Neural progenitor cell (in vitro differentiated cells): ENCODE data around the gene GIGYF2. TPM values are rescaled to one million over a fixed set of nuclear protein-coding genes. Genes with fewer than 3 reads are reported as not detected.

ENCODE experiments used
- DNase-seq: peaks from one replicate; pipeline ENCODE4 v3.0.0-alpha.2; 2016; ENCODE audit warnings: low spot score
- H2AFZ ChIP-seq: fragments of 200-600 bp; sonication (generic); replicated peaks from 2 replicates; pipeline ENCODE4 v1.6.1; 2016; ENCODE audit warnings: antibody characterized with exemption
- H3F3A ChIP-seq: fragments of 200-600 bp; sonication (generic); 2 replicates; pipeline ENCODE4 v1.6.1; 2016; ENCODE audit warnings: antibody characterized with exemption, low read depth
- H3K27ac ChIP-seq: fragments of 200-600 bp; sonication (generic); 2 replicates; pipeline ENCODE4 v1.5.1; 2016; ENCODE audit warnings: mild to moderate bottlenecking
- H3K27me3 ChIP-seq: fragments of 200-600 bp; sonication (generic); 2 replicates; pipeline ENCODE4 v1.6.1; 2016; ENCODE audit warnings: mild to moderate bottlenecking, moderate library complexity
- H3K36me3 ChIP-seq: fragments of 200-600 bp; sonication (generic); 2 replicates; pipeline ENCODE4 v1.5.1; 2016
- H3K4me1 ChIP-seq: fragments of 200-600 bp; sonication (generic); 2 replicates; pipeline ENCODE4 v1.6.1; 2016; ENCODE audit warnings: mixed run types
- H3K4me2 ChIP-seq: fragments of 200-600 bp; sonication (generic); 2 replicates; pipeline ENCODE4 v1.6.1; 2016
- H3K4me3 ChIP-seq: fragments of 200-600 bp; sonication (generic); 2 replicates; pipeline ENCODE4 v1.5.1; 2016
- H3K79me2 ChIP-seq: fragments of 200-600 bp; sonication (generic); 2 replicates; pipeline ENCODE4 v1.6.1; 2016; ENCODE audit warnings: low read depth
- H3K9ac ChIP-seq: fragments of 200-600 bp; sonication (generic); 2 replicates; pipeline ENCODE4 v1.6.1; 2016
- H3K9me3 ChIP-seq: fragments of 200-600 bp; sonication (generic); 2 replicates; pipeline ENCODE4 v1.5.1; 2016; ENCODE audit warnings: low read depth
- H4K20me1 ChIP-seq: fragments of 200-600 bp; sonication (generic); 2 replicates; pipeline ENCODE4 v1.6.1; 2016; ENCODE audit warnings: low read depth
- H3K27ac Mint-ChIP-seq: 3 replicates; pipeline ENCODE4 v1.8.0; 2021; ENCODE audit warnings: mixed read lengths
- H3K27me3 Mint-ChIP-seq: 2 replicates; pipeline ENCODE4 v1.8.0; 2022; ENCODE audit warnings: low read depth, mild to moderate bottlenecking, inconsistent platforms, moderate library complexity, mixed read lengths; ENCODE audit not compliant: insufficient read depth
- H3K36me3 Mint-ChIP-seq: 3 replicates; pipeline ENCODE4 v1.8.0; 2021; ENCODE audit warnings: mixed read lengths
- H3K4me1 Mint-ChIP-seq: 3 replicates; pipeline ENCODE4 v1.8.0; 2021; ENCODE audit warnings: mixed read lengths
- H3K4me3 Mint-ChIP-seq: 3 replicates; pipeline ENCODE4 v1.8.0; 2021; ENCODE audit warnings: mild to moderate bottlenecking, moderate library complexity, mixed read lengths
- H3K9me3 Mint-ChIP-seq: 3 replicates; pipeline ENCODE4 v1.8.0; 2020; ENCODE audit warnings: mixed read lengths
- EZH2 ChIP-seq: fragments of 200-600 bp; sonication (generic); IDR thresholded peaks from 2 replicates; pipeline ENCODE4 v1.6.1; 2017; ENCODE audit warnings: antibody characterized with exemption, mild to moderate bottlenecking, moderate library complexity
- EZH2phosphoT487 ChIP-seq: fragments of 200-600 bp; sonication (generic); IDR thresholded peaks from 2 replicates; pipeline ENCODE4 v1.6.1; 2017; ENCODE audit warnings: antibody characterized with exemption
- total RNA-seq: library from RNA; depleted of rRNA; stranded (reverse); fragments of >200 nt; gene quantifications from 2 replicates; pipeline ENCODE4 v1.2.3, GENCODE V29; 2015; ENCODE audit warnings: low replicate concordance
- TF ChIP-seq, protein P1 (sequence below): fragments of 200-600 bp; sonication (generic); IDR thresholded peaks from 2 replicates; pipeline ENCODE4 v1.5.1; 2017; ENCODE audit warnings: antibody characterized with exemption, mild to moderate bottlenecking

Gene GIGYF2
- total RNA-seq, 1 donor from 2014 or later: 76.3 TPM

DNA sequence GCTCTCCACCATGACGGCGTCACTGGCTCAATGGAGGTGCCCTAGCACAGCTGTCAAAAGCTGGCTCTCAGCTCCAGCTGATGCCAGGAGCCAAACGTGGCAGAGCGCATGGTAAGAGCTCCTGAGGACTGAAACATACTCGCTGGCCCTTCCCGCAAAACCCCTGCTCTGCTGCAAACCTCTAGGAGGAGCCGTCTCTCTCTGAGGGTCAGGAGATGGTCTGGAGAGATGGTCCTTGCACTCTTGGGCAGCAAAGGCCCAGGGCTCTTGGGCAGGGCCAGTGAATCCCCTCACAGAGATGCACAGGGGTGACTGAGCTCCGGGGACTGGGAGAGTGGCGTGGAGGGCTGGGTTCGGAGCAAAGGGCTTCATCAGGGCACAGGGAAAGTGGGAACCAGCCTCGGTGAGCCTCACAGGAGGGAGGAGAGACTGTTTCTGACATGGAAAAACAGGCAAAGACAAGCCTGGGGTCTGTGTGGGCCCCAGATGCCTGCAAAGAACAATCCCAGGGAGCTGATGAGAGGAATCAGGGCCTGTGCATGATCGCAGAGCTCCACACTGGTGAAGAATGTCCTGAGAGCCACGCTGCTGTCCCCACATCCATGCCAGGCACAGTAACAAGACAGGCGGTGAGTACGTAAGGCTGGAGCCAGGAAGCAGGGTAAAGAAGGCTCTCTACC is 190.2 kb downstream of the GIGYF2 start:
- Mint-ChIP-seq H3K27ac (peak overlapping the region; percentile 79), H3K9me3 (no peaks in the 10 kb centered on the region), H3K4me1 (peaks cover 21% of the 10 kb centered on the region), H3K4me3 (no peak overlapping the region), H3K36me3 (peaks cover 3% of the 10 kb centered on the region), H3K27me3 (peaks cover 14% of the 10 kb centered on the region)
- no peak overlapping the region for H2AFZ ChIP-seq
- peak; percentile 50 for DNase-seq
- no peaks in the 10 kb centered on the region for H3K27me3 ChIP-seq
- H4K20me1 ChIP-seq: no peaks in the 10 kb centered on the region
- H3K4me1 ChIP-seq: peaks cover 12% of the 10 kb centered on the region
- H3K36me3 ChIP-seq: no peaks in the 10 kb centered on the region
- H3K79me2 ChIP-seq: no peaks in the 10 kb centered on the region
- no peaks in the 10 kb centered on the region for H3K9me3 ChIP-seq
- no peak overlapping the region for H3K4me3 ChIP-seq
- no peaks in the 10 kb centered on the region for H3F3A ChIP-seq
- no peak overlapping the region for H3K9ac ChIP-seq
- H3K4me2 ChIP-seq: no peak overlapping the region
- no peak overlapping the region for H3K27ac ChIP-seq
- TF ChIP-seq, protein P1, sequence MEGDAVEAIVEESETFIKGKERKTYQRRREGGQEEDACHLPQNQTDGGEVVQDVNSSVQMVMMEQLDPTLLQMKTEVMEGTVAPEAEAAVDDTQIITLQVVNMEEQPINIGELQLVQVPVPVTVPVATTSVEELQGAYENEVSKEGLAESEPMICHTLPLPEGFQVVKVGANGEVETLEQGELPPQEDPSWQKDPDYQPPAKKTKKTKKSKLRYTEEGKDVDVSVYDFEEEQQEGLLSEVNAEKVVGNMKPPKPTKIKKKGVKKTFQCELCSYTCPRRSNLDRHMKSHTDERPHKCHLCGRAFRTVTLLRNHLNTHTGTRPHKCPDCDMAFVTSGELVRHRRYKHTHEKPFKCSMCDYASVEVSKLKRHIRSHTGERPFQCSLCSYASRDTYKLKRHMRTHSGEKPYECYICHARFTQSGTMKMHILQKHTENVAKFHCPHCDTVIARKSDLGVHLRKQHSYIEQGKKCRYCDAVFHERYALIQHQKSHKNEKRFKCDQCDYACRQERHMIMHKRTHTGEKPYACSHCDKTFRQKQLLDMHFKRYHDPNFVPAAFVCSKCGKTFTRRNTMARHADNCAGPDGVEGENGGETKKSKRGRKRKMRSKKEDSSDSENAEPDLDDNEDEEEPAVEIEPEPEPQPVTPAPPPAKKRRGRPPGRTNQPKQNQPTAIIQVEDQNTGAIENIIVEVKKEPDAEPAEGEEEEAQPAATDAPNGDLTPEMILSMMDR: peak; percentile 41
- no peak for TF ChIP-seq EZH2phosphoT487

DNA sequence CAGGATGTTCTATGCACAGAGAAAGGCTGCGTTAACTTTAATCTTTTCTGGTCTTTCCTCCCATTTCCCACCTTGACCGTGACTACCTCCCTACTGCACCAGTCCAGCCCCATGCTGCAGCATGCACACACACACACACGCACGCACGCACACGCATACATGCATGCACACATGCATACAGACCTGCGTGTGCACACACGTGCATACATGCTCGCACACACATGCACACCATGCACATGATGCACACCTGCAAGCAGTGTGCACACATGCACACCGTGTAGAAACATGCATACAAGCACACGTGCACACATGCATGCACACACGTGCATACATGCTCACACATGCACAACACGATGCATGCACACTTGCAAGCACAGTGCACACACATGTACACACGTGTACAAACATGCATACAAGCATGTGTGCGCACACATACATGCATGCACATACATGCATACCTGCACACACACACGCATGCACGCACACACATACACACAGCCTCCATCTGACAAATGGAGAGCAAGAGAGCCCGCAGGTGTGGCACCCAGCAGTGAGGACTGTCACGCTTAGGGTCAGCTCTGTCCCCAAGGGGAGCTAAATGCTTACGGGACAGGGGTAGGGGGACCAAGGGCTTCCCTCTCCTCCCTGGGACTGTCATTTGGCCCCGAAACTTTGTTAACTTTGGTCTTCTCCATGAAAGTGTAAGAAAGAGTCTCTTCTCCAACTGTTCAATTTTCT is 191.1 kb downstream of the GIGYF2 start:
- H3K36me3 ChIP-seq: no peaks in the 10 kb centered on the region
- Mint-ChIP-seq H3K4me1 (peaks cover 24% of the 10 kb centered on the region), H3K27me3 (peaks cover 16% of the 10 kb centered on the region), H3K9me3 (no peaks in the 10 kb centered on the region), H3K36me3 (peaks cover 3% of the 10 kb centered on the region), H3K4me3 (no peak overlapping the region), H3K27ac (no peak overlapping the region)
- H4K20me1 ChIP-seq: no peaks in the 10 kb centered on the region
- no peaks in the 10 kb centered on the region for H3K27me3 ChIP-seq
- peaks cover 12% of the 10 kb centered on the region for H3K4me1 ChIP-seq
- H3K4me3 ChIP-seq: no peak overlapping the region
- no peak overlapping the region for H3K9ac ChIP-seq
- DNase-seq: no peak
- H3K79me2 ChIP-seq: no peaks in the 10 kb centered on the region
- no peak overlapping the region for H2AFZ ChIP-seq
- H3F3A ChIP-seq: no peaks in the 10 kb centered on the region
- H3K27ac ChIP-seq: no peak overlapping the region
- no peaks in the 10 kb centered on the region for H3K9me3 ChIP-seq
- H3K4me2 ChIP-seq: no peak overlapping the region
- TF ChIP-seq, protein P1: no peak
- TF ChIP-seq EZH2phosphoT487: no peak
- TF ChIP-seq EZH2: no peak

DNA sequence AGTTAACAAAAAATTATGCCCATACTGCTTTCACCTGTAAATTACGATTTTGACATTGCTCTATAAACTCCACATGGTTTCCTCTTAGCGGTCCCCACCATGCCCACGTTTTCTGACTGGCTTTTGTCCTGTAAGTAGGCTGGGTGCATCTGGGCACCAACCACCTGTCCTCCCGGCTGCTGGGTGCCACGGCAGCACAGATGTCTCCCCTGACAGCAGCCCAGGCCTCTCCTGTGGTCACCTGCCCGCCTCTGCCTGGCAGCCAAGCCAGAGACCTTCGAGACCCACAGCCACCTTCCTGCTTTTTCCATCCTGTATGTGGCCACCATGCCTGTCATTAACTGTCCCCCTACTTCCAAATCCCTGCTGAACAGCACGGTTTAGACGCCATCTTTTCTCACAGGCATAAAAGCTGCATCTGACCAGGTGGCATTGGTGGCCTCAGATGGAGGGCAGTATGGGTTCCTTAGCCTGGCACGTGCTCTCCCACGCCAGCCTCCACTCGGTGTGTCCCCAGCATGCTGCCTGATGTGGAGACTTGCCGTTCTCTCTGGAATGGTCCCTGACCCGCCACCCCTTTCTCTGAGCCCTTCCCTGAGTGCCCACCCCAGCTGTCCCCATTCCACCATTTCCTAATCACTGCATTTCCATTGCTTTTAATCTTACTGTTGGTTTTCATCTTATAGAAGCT is 191.9 kb downstream of the GIGYF2 start:
- no peak overlapping the region for H3K9ac ChIP-seq
- peaks cover 3% of the 10 kb centered on the region for H3K36me3 Mint-ChIP-seq
- H3K27me3 Mint-ChIP-seq: peaks cover 16% of the 10 kb centered on the region
- no peaks in the 10 kb centered on the region for H3K9me3 ChIP-seq
- peaks cover 24% of the 10 kb centered on the region for H3K4me1 Mint-ChIP-seq
- H3K4me1 ChIP-seq: peaks cover 12% of the 10 kb centered on the region
- no peak overlapping the region for H2AFZ ChIP-seq
- H3K79me2 ChIP-seq: no peaks in the 10 kb centered on the region
- no peak overlapping the region for H3K4me3 ChIP-seq
- H3F3A ChIP-seq: no peaks in the 10 kb centered on the region
- H3K9me3 Mint-ChIP-seq: no peaks in the 10 kb centered on the region
- no peak overlapping the region for H3K4me3 Mint-ChIP-seq
- DNase-seq: no peak
- no peaks in the 10 kb centered on the region for H3K36me3 ChIP-seq
- H3K27ac Mint-ChIP-seq: no peak overlapping the region
- TF ChIP-seq, protein P1: no peak
- TF ChIP-seq EZH2 (no peak), EZH2phosphoT487 (no peak)
- no peak overlapping the region for H3K27ac ChIP-seq
- H4K20me1 ChIP-seq: no peaks in the 10 kb centered on the region
- no peaks in the 10 kb centered on the region for H3K27me3 ChIP-seq
- H3K4me2 ChIP-seq: no peak overlapping the region
